A673 (cell line): Measurements from ENCODE around the gene ANXA5. TPM values are rescaled to one million over a fixed set of nuclear protein-coding genes. Genes with fewer than 3 reads are reported as not detected.
A peak's percentile ranks its signal among the peaks of the same experiment; 100 is the strongest.

Experiments
- BruUV-seq: library from RNA; stranded (reverse); fragments of 400-500 nt; replicated peaks from 2 replicates; lab custom pipeline; 2021; lab: Mats Ljungman, UMichigan
- CTCF ChIA-PET: fragments of 300-600 bp; sonication (Branson Sonifier 250); formaldehyde crosslinking; loops from one replicate; lab custom pipeline; 2022; ENCODE audit warnings: antibody characterized with exemption; lab: Charles Lee
- POLR2A ChIA-PET: fragments of 300-600 bp; sonication (Branson Sonifier 250); formaldehyde crosslinking; loops from one replicate; lab custom pipeline; 2022; ENCODE audit warnings: antibody characterized with exemption; ENCODE audit not compliant: low non-redundant PET; lab: Charles Lee
- DNase-seq: peaks from one replicate; pipeline ENCODE4 v3.0.0-alpha.2; 2015; ENCODE audit warnings: low spot score
- H3K27ac ChIP-seq: fragments of 200-600 bp; sonication (generic); 2 replicates; pipeline ENCODE4 v1.5.1; 2016; ENCODE audit warnings: mixed run types, low read depth, mild to moderate bottlenecking, mixed read lengths, antibody characterized with exemption, low read length; ENCODE audit not compliant: poor library complexity, severe bottlenecking
- H3K27me3 ChIP-seq: fragments of 200-600 bp; sonication (generic); replicated peaks from 2 replicates; pipeline ENCODE4 v1.6.1; 2017; ENCODE audit warnings: mixed run types, low read depth, mild to moderate bottlenecking, mixed read lengths, antibody characterized with exemption, low read length; ENCODE audit not compliant: insufficient read depth, poor library complexity
- H3K36me3 ChIP-seq: fragments of 200-600 bp; sonication (generic); 2 replicates; pipeline ENCODE4 v1.6.1; 2016; ENCODE audit warnings: mixed run types, mild to moderate bottlenecking, mixed read lengths, antibody characterized with exemption, low read length; ENCODE audit not compliant: insufficient read depth, poor library complexity, severe bottlenecking
- H3K4me1 ChIP-seq: fragments of 200-600 bp; sonication (generic); 2 replicates; pipeline ENCODE4 v1.6.1; 2017; ENCODE audit warnings: mixed run types, mild to moderate bottlenecking, mixed read lengths, antibody characterized with exemption, low read length; ENCODE audit not compliant: insufficient read depth, poor library complexity, severe bottlenecking
- H3K4me3 ChIP-seq: fragments of 200-600 bp; sonication (generic); 2 replicates; pipeline ENCODE4 v1.5.1; 2016; ENCODE audit warnings: low read depth, mixed run types, mild to moderate bottlenecking, mixed read lengths, low read length; ENCODE audit not compliant: poor library complexity, severe bottlenecking
- H3K9me3 ChIP-seq: fragments of 200-600 bp; sonication (generic); 2 replicates; pipeline ENCODE4 v1.6.1; 2016; ENCODE audit warnings: mixed run types, low read depth, mild to moderate bottlenecking, mixed read lengths, antibody characterized with exemption, low read length; ENCODE audit not compliant: poor library complexity, severe bottlenecking
- CTCF ChIP-seq: fragments of 300-800, 200-600 bp; sonication (generic); conservative IDR thresholded peaks from 2 replicates; pipeline ENCODE4 v1.5.1; 2017; ENCODE audit warnings: low read depth, mild to moderate bottlenecking, antibody characterized with exemption, low read length, moderate library complexity, mixed read lengths
- EZH2 ChIP-seq: fragments of 200-600 bp; sonication (generic); IDR thresholded peaks from 2 replicates; pipeline ENCODE4 v1.6.1; 2017; ENCODE audit warnings: borderline replicate concordance, low read depth, mild to moderate bottlenecking, mixed read lengths, antibody characterized with exemption, low read length; ENCODE audit not compliant: poor library complexity, severe bottlenecking
- intact Hi-C: fragments of 100-400 bp; cut with micrococcal nuclease; formaldehyde crosslinking; loops from one replicate; pipeline ENCODE4 v1.10.0; 2022; ENCODE audit not compliant: unreplicated experiment
- total RNA-seq: library from RNA; stranded (reverse); gene quantifications from 2 replicates; pipeline ENCODE4 v1.2.3, GENCODE V29; 2021

The ANXA5 gene
- total RNA-seq, 1 experiment from 2014 or later: 389 TPM

GRCh38 chr4:121726642-121727268 lies 30.0 kb upstream of the ANXA5 start:
- no TSS peak for BruUV-seq
- ChIA-PET POLR2A (no interaction called here), CTCF (no interaction called here)
- intact Hi-C loops: loop anchor here (5.0 kb wide), 1 partner anchor 354 kb away; no protein-coding TSS in a partner anchor
- TF ChIP-seq EZH2 (no peak), CTCF (peak; percentile 76)
- no peak overlapping the region for H3K4me3 ChIP-seq
- no peaks in the 10 kb centered on the region for H3K4me1 ChIP-seq
- no peak overlapping the region for H3K27ac ChIP-seq
- H3K36me3 ChIP-seq: no peaks in the 10 kb centered on the region
- peak; percentile 76 for DNase-seq
- no peaks in the 10 kb centered on the region for H3K9me3 ChIP-seq
- H3K27me3 ChIP-seq: no peaks in the 10 kb centered on the region

- Histone ChIP-seq H3K27ac (no peak overlapping the region), H3K36me3 (no peaks in the 10 kb centered on the region), H3K4me3 (no peak overlapping the region), H3K27me3 (no peaks in the 10 kb centered on the region), H3K4me1 (peaks cover 4% of the 10 kb centered on the region), H3K9me3 (no peaks in the 10 kb centered on the region)
- POLR2A ChIA-PET: no interaction called here
- DNase-seq: no peak
- TF ChIP-seq EZH2: no peak
- TF ChIP-seq CTCF: no peak
- CTCF ChIA-PET: no interaction called here
- BruUV-seq: no TSS peak
- intact Hi-C loops: loop anchor here (5.0 kb wide), 1 partner anchor 352 kb away; no protein-coding TSS in a partner anchor
Observed at GRCh38 chr4:121724671-121725070, 27.9 kb upstream of the ANXA5 start.

GRCh38 chr4:121721700-121722099 lies 24.9 kb upstream of the ANXA5 start:
- BruUV-seq: no TSS peak
- Histone ChIP-seq H3K27me3 (no peaks in the 10 kb centered on the region), H3K36me3 (no peaks in the 10 kb centered on the region), H3K9me3 (no peaks in the 10 kb centered on the region), H3K4me1 (peaks cover 4% of the 10 kb centered on the region), H3K4me3 (no peak overlapping the region), H3K27ac (no peak overlapping the region)
- TF ChIP-seq CTCF (no peak), EZH2 (no peak)
- CTCF ChIA-PET: no interaction called here
- DNase-seq: no peak
- POLR2A ChIA-PET: no interaction called here
- intact Hi-C loops: no loop called here
